Stimulated activated CD4-positive, alpha-beta T cell treated with anti-CD3 and anti-CD28 coated beads, Interleukin-15, amount 100 ng/mL, for 1 hour (primary cell): ENCODE results near the gene PDZD7.

Experiments used
- DNase-seq, 2 donors: peaks; one replicate each; pipeline ENCODE4 v3.0.0-alpha.2; 2020; ENCODE audit warnings: low read depth in 1 of 2, low spot score in 1 of 2

The PDZD7 gene

GRCh38 chr10:101020427-101021075 lies 10.4 kb downstream of the PDZD7 start:
- DNase-seq = no peak

- DNase-seq = no peak
Measured at GRCh38 chr10:101019440-101019703, 11.6 kb downstream of the PDZD7 start.

GRCh38 chr10:101018600-101019439 lies 12.1 kb downstream of the PDZD7 start:
- DNase-seq = peak; percentile 40 to 60

GRCh38 chr10:101018118-101018599 lies 12.8 kb downstream of the PDZD7 start:
- DNase-seq = no peak

- no peak for DNase-seq
Measured at GRCh38 chr10:101016814-101017213, 14.1 kb downstream of the PDZD7 start.

GRCh38 chr10:101015582-101015973 lies 15.4 kb downstream of the PDZD7 start:
- no peak for DNase-seq

GRCh38 chr10:101014966-101015581 lies 15.9 kb downstream of the PDZD7 start:
- DNase-seq = no peak

- peak; percentile 52 to 66 for DNase-seq
Measured at GRCh38 chr10:101014230-101014884, 16.6 kb downstream of the PDZD7 start.

- no peak for DNase-seq
Measured at GRCh38 chr10:101013365-101013825, 17.5 kb downstream of the PDZD7 start.

GRCh38 chr10:101012525-101013364 lies 18.2 kb downstream of the PDZD7 start:
- DNase-seq = peak; percentile 52 to 54

GRCh38 chr10:101011517-101012423 lies 19.2 kb downstream of the PDZD7 start:
- DNase-seq = no peak

GRCh38 chr10:101010329-101010728 lies 20.6 kb downstream of the PDZD7 start:
- DNase-seq = no peak

GRCh38 chr10:101008823-101009423 lies 22.0 kb downstream of the PDZD7 start:
- DNase-seq = no peak

- DNase-seq = no peak
Measured at GRCh38 chr10:101007915-101008822, 22.8 kb downstream of the PDZD7 start.

GRCh38 chr10:101007099-101007711 lies 23.7 kb downstream of the PDZD7 start:
- no peak for DNase-seq

- no peak for DNase-seq
Measured at GRCh38 chr10:101006593-101007098, 24.3 kb downstream of the PDZD7 start.

- DNase-seq = no peak
Measured at GRCh38 chr10:101005869-101006567, 24.9 kb downstream of the PDZD7 start.
